Measurements from ENCODE around the gene CCND1. TPM values are rescaled to one million over a fixed set of nuclear protein-coding genes. Genes with fewer than 3 reads are reported as not detected.

The CCND1 gene
- total and polyA plus RNA-seq, 9 of the 15 experiments (the other 6 are each of a cell fraction or from before 2014, with no cell fraction given), result 0.04 to 23.3 (median 3.8) TPM

DNA sequence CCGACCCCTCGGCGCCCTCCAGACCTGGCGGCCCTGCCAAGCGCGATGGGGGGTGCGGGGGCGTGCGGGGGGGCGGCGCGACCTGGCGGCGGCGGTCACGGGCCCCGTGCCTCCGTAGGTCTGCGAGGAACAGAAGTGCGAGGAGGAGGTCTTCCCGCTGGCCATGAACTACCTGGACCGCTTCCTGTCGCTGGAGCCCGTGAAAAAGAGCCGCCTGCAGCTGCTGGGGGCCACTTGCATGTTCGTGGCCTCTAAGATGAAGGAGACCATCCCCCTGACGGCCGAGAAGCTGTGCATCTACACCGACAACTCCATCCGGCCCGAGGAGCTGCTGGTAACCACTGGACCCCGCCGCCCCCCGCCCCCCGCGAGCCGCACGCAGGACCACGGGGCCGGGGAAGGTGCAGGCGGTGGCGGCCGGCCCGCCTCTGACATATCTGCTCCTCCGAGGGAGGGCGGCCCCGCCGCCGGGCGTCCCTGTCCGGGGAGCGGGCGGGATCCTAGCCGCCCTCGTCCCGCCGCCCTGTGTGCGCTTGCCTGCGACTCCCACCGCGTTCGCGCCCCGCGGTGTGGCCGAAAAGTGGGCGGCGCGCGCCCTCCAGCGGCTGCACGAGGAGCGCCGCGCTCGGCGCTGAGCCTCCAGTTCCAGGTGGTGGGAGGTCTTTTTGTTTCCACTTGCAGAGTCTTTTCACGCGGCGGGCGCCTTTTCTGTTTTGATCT lies 2.1 kb downstream of the CCND1 start (continued):
- TF ChIP-seq, protein P1, sequence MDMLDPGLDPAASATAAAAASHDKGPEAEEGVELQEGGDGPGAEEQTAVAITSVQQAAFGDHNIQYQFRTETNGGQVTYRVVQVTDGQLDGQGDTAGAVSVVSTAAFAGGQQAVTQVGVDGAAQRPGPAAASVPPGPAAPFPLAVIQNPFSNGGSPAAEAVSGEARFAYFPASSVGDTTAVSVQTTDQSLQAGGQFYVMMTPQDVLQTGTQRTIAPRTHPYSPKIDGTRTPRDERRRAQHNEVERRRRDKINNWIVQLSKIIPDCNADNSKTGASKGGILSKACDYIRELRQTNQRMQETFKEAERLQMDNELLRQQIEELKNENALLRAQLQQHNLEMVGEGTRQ (CRISPR knock-in tag; IDR thresholded peaks at IDR 0.05), result no peak
- TF ChIP-seq GABPB1 (CRISPR knock-in tag; IDR thresholded peaks at IDR 0.05) (peak; percentile 58; the same call in 1 of the 2 replicates), CBX3 (IDR thresholded peaks at IDR 0.05; ENCODE audit: borderline replicate concordance in 1 of 2, low read length in 2 of 2) (peak in 1 of 2 experiments; percentile 26; a peak in 1 of 3 replicates), NFE2L1 (tag; IDR thresholded peaks at IDR 0.05; ENCODE audit: borderline replicate concordance, low read depth) (no peak), SREBF1 (IDR thresholded peaks at IDR 0.05; ENCODE audit: borderline replicate concordance, low read depth, low read length) (no peak), ESRRA (IDR thresholded peaks at IDR 0.05; ENCODE audit: borderline replicate concordance, low read depth) (0 out of 2 replicates have a peak, but pooled peaks have one; percentile 29), STAG1 (CRISPR knock-in tag; IDR thresholded peaks at IDR 0.05; ENCODE audit: borderline replicate concordance) (peak; percentile 96), HNRNPLL (IDR thresholded peaks at IDR 0.05; ENCODE audit: low read depth, low read length, poor library complexity, severe bottlenecking) (peak; percentile 23), MTA3 (IDR thresholded peaks at IDR 0.05; ENCODE audit: borderline replicate concordance) (peak; percentile 55; the same call in 1 of the 2 replicates), XRCC5 (IDR thresholded peaks at IDR 0.05; ENCODE audit: low read depth, low read length) (0 out of 2 replicates have a peak, but pooled peaks have one; percentile 67)
- TF ChIP-seq, protein P2, sequence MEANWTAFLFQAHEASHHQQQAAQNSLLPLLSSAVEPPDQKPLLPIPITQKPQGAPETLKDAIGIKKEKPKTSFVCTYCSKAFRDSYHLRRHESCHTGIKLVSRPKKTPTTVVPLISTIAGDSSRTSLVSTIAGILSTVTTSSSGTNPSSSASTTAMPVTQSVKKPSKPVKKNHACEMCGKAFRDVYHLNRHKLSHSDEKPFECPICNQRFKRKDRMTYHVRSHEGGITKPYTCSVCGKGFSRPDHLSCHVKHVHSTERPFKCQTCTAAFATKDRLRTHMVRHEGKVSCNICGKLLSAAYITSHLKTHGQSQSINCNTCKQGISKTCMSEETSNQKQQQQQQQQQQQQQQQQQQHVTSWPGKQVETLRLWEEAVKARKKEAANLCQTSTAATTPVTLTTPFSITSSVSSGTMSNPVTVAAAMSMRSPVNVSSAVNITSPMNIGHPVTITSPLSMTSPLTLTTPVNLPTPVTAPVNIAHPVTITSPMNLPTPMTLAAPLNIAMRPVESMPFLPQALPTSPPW (CRISPR knock-in tag; IDR thresholded peaks at IDR 0.05), result peak; percentile 80
- TF ChIP-seq, protein P3, sequence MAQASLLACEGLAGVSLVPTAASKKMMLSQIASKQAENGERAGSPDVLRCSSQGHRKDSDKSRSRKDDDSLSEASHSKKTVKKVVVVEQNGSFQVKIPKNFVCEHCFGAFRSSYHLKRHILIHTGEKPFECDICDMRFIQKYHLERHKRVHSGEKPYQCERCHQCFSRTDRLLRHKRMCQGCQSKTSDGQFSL (CRISPR knock-in tag; IDR thresholded peaks at IDR 0.05), result peak; percentile 63; the same call in 1 of the 2 replicates
- TF ChIP-seq, protein P3 (tag; IDR thresholded peaks at IDR 0.05), result no peak
- TF ChIP-seq, protein P4, sequence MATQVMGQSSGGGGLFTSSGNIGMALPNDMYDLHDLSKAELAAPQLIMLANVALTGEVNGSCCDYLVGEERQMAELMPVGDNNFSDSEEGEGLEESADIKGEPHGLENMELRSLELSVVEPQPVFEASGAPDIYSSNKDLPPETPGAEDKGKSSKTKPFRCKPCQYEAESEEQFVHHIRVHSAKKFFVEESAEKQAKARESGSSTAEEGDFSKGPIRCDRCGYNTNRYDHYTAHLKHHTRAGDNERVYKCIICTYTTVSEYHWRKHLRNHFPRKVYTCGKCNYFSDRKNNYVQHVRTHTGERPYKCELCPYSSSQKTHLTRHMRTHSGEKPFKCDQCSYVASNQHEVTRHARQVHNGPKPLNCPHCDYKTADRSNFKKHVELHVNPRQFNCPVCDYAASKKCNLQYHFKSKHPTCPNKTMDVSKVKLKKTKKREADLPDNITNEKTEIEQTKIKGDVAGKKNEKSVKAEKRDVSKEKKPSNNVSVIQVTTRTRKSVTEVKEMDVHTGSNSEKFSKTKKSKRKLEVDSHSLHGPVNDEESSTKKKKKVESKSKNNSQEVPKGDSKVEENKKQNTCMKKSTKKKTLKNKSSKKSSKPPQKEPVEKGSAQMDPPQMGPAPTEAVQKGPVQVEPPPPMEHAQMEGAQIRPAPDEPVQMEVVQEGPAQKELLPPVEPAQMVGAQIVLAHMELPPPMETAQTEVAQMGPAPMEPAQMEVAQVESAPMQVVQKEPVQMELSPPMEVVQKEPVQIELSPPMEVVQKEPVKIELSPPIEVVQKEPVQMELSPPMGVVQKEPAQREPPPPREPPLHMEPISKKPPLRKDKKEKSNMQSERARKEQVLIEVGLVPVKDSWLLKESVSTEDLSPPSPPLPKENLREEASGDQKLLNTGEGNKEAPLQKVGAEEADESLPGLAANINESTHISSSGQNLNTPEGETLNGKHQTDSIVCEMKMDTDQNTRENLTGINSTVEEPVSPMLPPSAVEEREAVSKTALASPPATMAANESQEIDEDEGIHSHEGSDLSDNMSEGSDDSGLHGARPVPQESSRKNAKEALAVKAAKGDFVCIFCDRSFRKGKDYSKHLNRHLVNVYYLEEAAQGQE (IDR thresholded peaks at IDR 0.05; ENCODE audit: borderline replicate concordance), result peak; percentile 92
- TF ChIP-seq, protein P4 (CRISPR knock-in tag; IDR thresholded peaks at IDR 0.05; ENCODE audit: low read depth), result no peak
